Mammary epithelial cell (primary cell): ENCODE data around the gene DAB2IP.

ENCODE experiments used
- EZH2 ChIP-seq: IDR thresholded peaks from 2 replicates; pipeline ENCODE4 v1.6.1; 2012; ENCODE audit warnings: low read length, inconsistent platforms, borderline replicate concordance
- TF ChIP-seq, protein P1 (sequence below), 2 donors: IDR thresholded peaks in 1 of 2; conservative IDR thresholded peaks in 1 of 2; 2 replicates each; pipeline ENCODE4 v1.5.1; 2011 to 2012; ENCODE audit warnings: inconsistent platforms in 2 of 2, low read length in 2 of 2, mild to moderate bottlenecking in 2 of 2, control low read depth in 1 of 2, low read depth in 1 of 2; ENCODE audit not compliant: insufficient read depth in 1 of 2; ENCODE audit errors: extremely low read depth in 1 of 2

DNA sequence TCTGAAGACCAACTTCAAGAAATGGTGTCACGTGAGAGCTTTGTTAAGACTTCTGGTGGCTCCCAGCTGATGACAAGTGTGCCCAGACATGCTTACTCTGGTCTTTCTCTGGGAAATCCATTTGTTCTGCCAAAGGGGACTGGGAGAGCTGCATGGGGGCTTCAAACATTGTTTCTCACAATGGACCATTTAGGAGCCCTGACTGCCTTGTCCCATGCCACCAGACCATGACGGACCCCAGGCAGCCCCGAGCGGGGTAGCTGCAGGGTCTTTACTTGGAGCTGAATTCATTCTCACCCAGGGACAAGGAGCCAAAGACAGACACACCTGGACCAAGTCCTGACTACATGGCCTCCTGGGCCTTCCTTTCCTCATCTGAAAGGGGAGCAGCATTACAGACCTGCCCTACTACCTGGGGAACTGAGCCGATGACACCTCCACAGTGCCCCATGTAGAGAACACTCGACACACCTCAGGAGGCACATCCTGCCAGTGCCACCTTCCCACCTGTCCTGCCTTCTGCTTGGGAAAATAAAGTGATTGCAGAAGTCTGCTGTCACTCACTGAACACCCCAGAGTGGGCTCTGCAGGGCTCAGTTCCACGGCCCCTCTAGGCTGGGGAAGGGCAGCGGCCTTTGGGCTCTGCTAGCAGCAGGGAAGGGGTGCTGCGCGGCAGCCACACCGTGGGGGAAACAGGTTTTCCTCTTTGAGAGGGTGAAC, 169.0 kb downstream of the DAB2IP start:
- TF ChIP-seq, protein P1, sequence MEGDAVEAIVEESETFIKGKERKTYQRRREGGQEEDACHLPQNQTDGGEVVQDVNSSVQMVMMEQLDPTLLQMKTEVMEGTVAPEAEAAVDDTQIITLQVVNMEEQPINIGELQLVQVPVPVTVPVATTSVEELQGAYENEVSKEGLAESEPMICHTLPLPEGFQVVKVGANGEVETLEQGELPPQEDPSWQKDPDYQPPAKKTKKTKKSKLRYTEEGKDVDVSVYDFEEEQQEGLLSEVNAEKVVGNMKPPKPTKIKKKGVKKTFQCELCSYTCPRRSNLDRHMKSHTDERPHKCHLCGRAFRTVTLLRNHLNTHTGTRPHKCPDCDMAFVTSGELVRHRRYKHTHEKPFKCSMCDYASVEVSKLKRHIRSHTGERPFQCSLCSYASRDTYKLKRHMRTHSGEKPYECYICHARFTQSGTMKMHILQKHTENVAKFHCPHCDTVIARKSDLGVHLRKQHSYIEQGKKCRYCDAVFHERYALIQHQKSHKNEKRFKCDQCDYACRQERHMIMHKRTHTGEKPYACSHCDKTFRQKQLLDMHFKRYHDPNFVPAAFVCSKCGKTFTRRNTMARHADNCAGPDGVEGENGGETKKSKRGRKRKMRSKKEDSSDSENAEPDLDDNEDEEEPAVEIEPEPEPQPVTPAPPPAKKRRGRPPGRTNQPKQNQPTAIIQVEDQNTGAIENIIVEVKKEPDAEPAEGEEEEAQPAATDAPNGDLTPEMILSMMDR (conservative IDR thresholded peaks at IDR 0.05 in 1 of 2, IDR thresholded peaks at IDR 0.05 in 1 of 2; ENCODE audit: extremely low read depth in 1 of 2, insufficient read depth in 1 of 2, low read depth in 1 of 2, low read length in 2 of 2) = no peak
- no peak for TF ChIP-seq EZH2
